Upper lobe of left lung (tissue), 6 donors: Measurements from ENCODE around the gene IFNL2. TPM values are rescaled to one million over a fixed set of nuclear protein-coding genes. Genes with fewer than 3 reads are reported as not detected.
"Not testable (repeated sequence)": the region's sequence is repeated elsewhere in the genome, so short reads cannot be mapped to it uniquely, and the experiment has no call there.

Experiments used
- ATAC-seq, 2 donors: fragments of 200-7000 bp; cut with Tn5 transposase; one replicate each; pipeline ENCODE4 v1.9.1; 2022; ENCODE audit warnings: mild to moderate bottlenecking in 2 of 2, moderate library complexity in 2 of 2; ENCODE audit not compliant: low FRiP score in 2 of 2
- DNase-seq, 2 donors: peaks; one replicate each; pipeline ENCODE4 v3.0.0-alpha.2; 2019 to 2020
- H3K27ac ChIP-seq, 4 donors: fragments of 200-600 bp; sonication (generic); one replicate each; pipeline ENCODE4 v1.5.1; 2016 to 2019
- H3K27me3 ChIP-seq, 4 donors: fragments of 200-600 bp; sonication (generic); one replicate each; pipeline ENCODE4 v1.5.1; 2017 to 2019
- H3K36me3 ChIP-seq, 4 donors: fragments of 200-600 bp; sonication (generic); one replicate each; pipeline ENCODE4 v1.5.1; 2016 to 2019
- H3K4me1 ChIP-seq, 4 donors: fragments of 200-600 bp; sonication (generic); one replicate each; pipeline ENCODE4 v1.5.1; 2018 to 2019
- H3K4me3 ChIP-seq, 4 donors: fragments of 200-600 bp; sonication (generic); one replicate each; pipeline ENCODE4 v1.5.1; 2017 to 2019; ENCODE audit warnings: mild to moderate bottlenecking in 2 of 4, moderate library complexity in 1 of 4
- H3K9me3 ChIP-seq, 4 donors: fragments of 200-600 bp; sonication (generic); one replicate each; pipeline ENCODE4 v1.5.1; 2018 to 2019
- CTCF ChIP-seq, 6 experiments: fragments of 450-650 bp in 4 of 6; fragments of 200-600 bp in 2 of 6; sonication (generic) in 2 of 6; IDR thresholded peaks; one replicate each; pipeline ENCODE4 v1.5.1; 2016 to 2019; ENCODE audit warnings: antibody characterized with exemption in 6 of 6
- EP300 ChIP-seq, 4 donors: sonication (generic); formaldehyde crosslinking; IDR thresholded peaks; one replicate each; pipeline ENCODE4 v1.5.1; 2017; ENCODE audit warnings: antibody characterized with exemption in 4 of 4, control low read depth in 2 of 4
- POLR2A ChIP-seq, 4 donors: fragments of 450-650 bp; IDR thresholded peaks; one replicate each; pipeline ENCODE4 v1.5.1; 2016 to 2017; ENCODE audit warnings: antibody characterized with exemption in 4 of 4, mild to moderate bottlenecking in 2 of 4
- POLR2AphosphoS5 ChIP-seq, 2 donors: sonication (generic); formaldehyde crosslinking; IDR thresholded peaks; one replicate each; pipeline ENCODE4 v1.5.1; 2017; ENCODE audit warnings: antibody characterized with exemption in 2 of 2
- WGBS, 2 donors: methylation state at CpG; one replicate each; pipeline ENCODE4 v1.1.5; 2017 to 2018; 5-methylcytosine and 5-hydroxymethylcytosine counted together
- total RNA-seq, 6 donors: library from RNA; depleted of rRNA in 4 of 6; stranded (reverse); fragments of >200 nt in 4 of 6; gene quantifications; one replicate each; pipeline versions ENCODE4 v1.1.0 to v1.2.1, GENCODE V29; 2016 to 2021
- donor health status: DM: no; HTN: no; CAD: no; lungs with moderate emphysema.
- donor health status: DM: no; HTN: yes; CAD: no; lungs with severe emphysema.

The IFNL2 gene
- not detected for total RNA-seq

- not testable (repeated sequence) for H3K27ac ChIP-seq, ATAC-seq, H3K9me3 ChIP-seq, H3K36me3 ChIP-seq, H3K4me3 ChIP-seq, DNase-seq
- Histone ChIP-seq H3K4me1 (peaks cover 4 to 20% (median 14%) of the 10 kb centered on the region in 4 donors), H3K27me3 (peaks cover 0 to 25% (median 13%) of the 10 kb centered on the region in 4 donors)
- WGBS, 2 donors, result no CpG with 5 or more reads among the region's 1 CpG
These were observed at the start of gene IFNL2 for GRCh38 chr19:39268085-39268484. Gene IFNL2 (plus strand): TSS chr19:39268396. CDS start chr19:39268569, 173 bp downstream.

- not testable (repeated sequence) for H3K4me3 ChIP-seq, H3K9me3 ChIP-seq, H3K27ac ChIP-seq, DNase-seq, H3K27me3 ChIP-seq, H3K4me1 ChIP-seq, H3K36me3 ChIP-seq, ATAC-seq
- WGBS, 2 donors, result 68 to 69% methylated on average over 10 of the region's 10 CpGs
These were observed 49.1 kb upstream of the IFNL2 start for GRCh38 chr19:39219108-39219507.

GRCh38 chr19:39223703-39224279, 44.4 kb upstream of the IFNL2 start:
- no peaks in the 10 kb centered on the region for H3K27me3 ChIP-seq
- no peaks in the 10 kb centered on the region for H3K9me3 ChIP-seq
- DNase-seq, result no peak
- H3K4me1 ChIP-seq, result no peaks in the 10 kb centered on the region
- 23 to 28% methylated on average over 4 of the region's 4 CpGs for WGBS, 2 donors
- no peak for ATAC-seq
- no peak overlapping the region for H3K27ac ChIP-seq
- H3K4me3 ChIP-seq, result no peak overlapping the region
- H3K36me3 ChIP-seq, result no peaks in the 10 kb centered on the region
- TF ChIP-seq POLR2AphosphoS5 (IDR thresholded peaks at IDR 0.05) (no peak), CTCF (IDR thresholded peaks at IDR 0.05) (no peak), POLR2A (IDR thresholded peaks at IDR 0.05) (no peak), EP300 (IDR thresholded peaks at IDR 0.05) (no peak)

GRCh38 chr19:39224910-39225309, 43.3 kb upstream of the IFNL2 start:
- no peak for TF ChIP-seq EP300 (IDR thresholded peaks at IDR 0.05)
- TF ChIP-seq POLR2AphosphoS5 (IDR thresholded peaks at IDR 0.05), result no peak
- no peak for TF ChIP-seq POLR2A (IDR thresholded peaks at IDR 0.05)
- no peak for TF ChIP-seq CTCF (IDR thresholded peaks at IDR 0.05)
- 15 to 43% methylated on average over 3 of the region's 3 CpGs for WGBS, 2 donors
- H3K27ac ChIP-seq, result no peak overlapping the region
- ATAC-seq (no peak), DNase-seq (no peak)
- no peaks in the 10 kb centered on the region for H3K36me3 ChIP-seq
- no peaks in the 10 kb centered on the region for H3K9me3 ChIP-seq
- no peaks in the 10 kb centered on the region for H3K4me1 ChIP-seq
- H3K27me3 ChIP-seq, result no peaks in the 10 kb centered on the region
- no peak overlapping the region for H3K4me3 ChIP-seq

GRCh38 chr19:39230096-39230764, 38.0 kb upstream of the IFNL2 start:
- no peak for TF ChIP-seq CTCF (IDR thresholded peaks at IDR 0.05)
- no peak for TF ChIP-seq POLR2AphosphoS5 (IDR thresholded peaks at IDR 0.05)
- TF ChIP-seq EP300 (IDR thresholded peaks at IDR 0.05), result no peak
- TF ChIP-seq POLR2A (IDR thresholded peaks at IDR 0.05), result no peak
- 80 to 84% methylated on average over 2 of the region's 2 CpGs for WGBS, 2 donors
- no peaks in the 10 kb centered on the region for H3K36me3 ChIP-seq

GRCh38 chr19:39232708-39233107, 35.5 kb upstream of the IFNL2 start:
- no peak for TF ChIP-seq POLR2AphosphoS5 (IDR thresholded peaks at IDR 0.05)
- TF ChIP-seq POLR2A (IDR thresholded peaks at IDR 0.05), result no peak
- no peak for TF ChIP-seq CTCF (IDR thresholded peaks at IDR 0.05)
- TF ChIP-seq EP300 (IDR thresholded peaks at IDR 0.05), result no peak
- ATAC-seq, result no peak
- Histone ChIP-seq H3K4me3 (no peak overlapping the region), H3K27me3 (no peaks in the 10 kb centered on the region), H3K36me3 (no peaks in the 10 kb centered on the region), H3K9me3 (no peaks in the 10 kb centered on the region), H3K27ac (no peak overlapping the region), H3K4me1 (peaks cover 0 to 5% (median 3%) of the 10 kb centered on the region in 4 donors)
- DNase-seq, result no peak
- WGBS, 2 donors, result 83 to 91% methylated on average over 3 to 5 of the region's 5 CpGs

More at GRCh38 chr19:39230096-39230764, 38.0 kb upstream of the IFNL2 start:
- no peak for DNase-seq
- no peaks in the 10 kb centered on the region for H3K9me3 ChIP-seq
- H3K4me1 ChIP-seq, result no peaks in the 10 kb centered on the region
- no peak overlapping the region for H3K27ac ChIP-seq
- H3K4me3 ChIP-seq, result no peak overlapping the region
- no peak for ATAC-seq
- no peaks in the 10 kb centered on the region for H3K27me3 ChIP-seq
